Neural progenitor cell (in vitro differentiated cells): ENCODE measurements around the gene MMEL1.

Experiments used
- CTCF ChIP-seq: fragments of 200-600 bp; sonication (generic); IDR thresholded peaks from 2 replicates; pipeline ENCODE4 v1.5.1; 2017; ENCODE audit warnings: antibody characterized with exemption, mild to moderate bottlenecking
- EZH2 ChIP-seq: fragments of 200-600 bp; sonication (generic); IDR thresholded peaks from 2 replicates; pipeline ENCODE4 v1.6.1; 2017; ENCODE audit warnings: antibody characterized with exemption, mild to moderate bottlenecking, moderate library complexity

- TF ChIP-seq EZH2 (no peak), CTCF (no peak)
Measured at GRCh38 chr1:2559509-2560298, 73.1 kb downstream of the MMEL1 start.
